GM18870 (cell line): ENCODE results near the gene SLC26A6.

Experiments
- ATAC-seq: cut with Tn5 transposase; IDR thresholded peaks from one replicate; pipeline ENCODE4 v1.9.1; 2021; ENCODE audit warnings: moderate library complexity; ENCODE audit not compliant: unreplicated experiment

The SLC26A6 gene

DNA sequence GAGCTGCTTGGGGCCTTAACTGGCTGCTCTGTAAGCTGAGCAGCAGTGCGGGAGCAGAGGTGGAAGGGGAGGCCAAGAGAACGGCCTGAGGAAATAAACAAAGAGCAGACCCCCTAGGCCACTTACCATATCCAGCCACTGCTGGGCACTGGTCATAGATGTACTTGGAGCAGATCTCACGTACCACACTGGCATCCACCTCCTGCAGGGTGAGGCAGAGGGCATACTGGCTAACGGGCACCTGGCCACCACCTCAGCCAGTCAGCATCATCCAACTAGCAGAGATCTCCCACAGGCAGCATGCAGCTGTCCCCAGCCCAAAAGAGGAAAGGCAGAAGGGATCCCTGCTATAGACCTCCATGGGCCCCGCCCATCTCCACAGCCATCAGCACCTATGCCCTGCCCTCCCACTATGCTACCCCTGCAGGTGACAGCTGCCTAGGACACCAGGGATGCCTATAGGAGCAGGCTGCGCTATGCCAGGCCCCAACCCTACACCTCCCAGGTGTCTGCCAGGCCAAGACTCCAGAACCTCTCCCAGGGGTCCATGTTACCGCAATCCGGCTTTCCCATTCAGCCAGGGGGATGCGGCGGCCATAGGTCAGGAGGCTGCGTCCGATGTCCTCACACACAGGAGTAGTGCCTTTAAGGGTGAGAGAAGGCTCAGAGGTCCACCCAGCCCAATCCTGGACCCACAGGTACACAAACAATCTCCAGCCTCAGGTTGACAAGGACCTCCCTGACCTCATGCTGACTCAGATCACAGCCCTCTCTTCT is 35.6 kb downstream of the SLC26A6 start:
- no peak for ATAC-seq

DNA sequence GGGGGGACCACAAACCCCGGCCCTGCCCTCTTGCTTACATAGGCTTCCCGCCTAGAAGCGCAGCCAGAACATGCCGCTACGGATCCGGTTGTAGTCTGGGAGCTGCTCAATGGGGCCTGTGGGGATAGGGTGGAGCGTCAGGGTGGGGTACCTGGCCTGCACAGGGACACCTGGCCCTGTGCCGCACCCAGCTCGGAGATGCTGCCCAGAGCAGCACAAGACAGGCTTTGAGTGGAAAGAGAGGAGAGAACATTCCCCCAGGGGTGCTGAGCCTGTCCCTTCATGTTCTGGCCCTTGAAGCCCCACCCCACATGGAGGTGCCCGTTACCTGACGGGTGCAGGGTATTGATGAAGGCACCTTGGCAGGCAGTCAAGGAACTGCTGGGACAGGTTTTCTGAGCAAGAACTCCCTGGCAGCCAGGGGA is 36.2 kb downstream of the SLC26A6 start:
- ATAC-seq, result no peak

- no peak for ATAC-seq
These were observed 36.8 kb downstream of the SLC26A6 start for GRCh38 chr3:48598323-48599076.

DNA sequence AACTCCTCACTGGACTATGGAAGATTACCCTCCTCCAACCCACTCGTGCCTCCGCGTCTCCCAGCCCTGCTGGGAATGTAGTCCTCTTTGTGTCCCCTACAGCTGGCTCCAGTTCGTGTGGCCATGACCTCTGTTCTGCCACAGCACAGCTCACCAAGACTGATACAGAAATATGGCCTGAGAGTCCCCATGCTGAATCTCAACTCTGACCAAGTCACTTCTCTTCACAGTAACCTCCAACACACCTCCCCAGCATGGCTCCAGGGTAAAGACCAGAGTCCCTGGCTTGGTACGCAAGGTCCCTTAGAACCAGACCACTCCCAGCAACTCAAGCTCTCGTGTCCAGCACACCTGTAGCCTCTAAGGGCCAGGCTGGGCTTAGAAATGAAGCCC is 37.9 kb downstream of the SLC26A6 start:
- no peak for ATAC-seq

- ATAC-seq, result no peak
These were observed 38.4 kb downstream of the SLC26A6 start for GRCh38 chr3:48596676-48597407.

DNA sequence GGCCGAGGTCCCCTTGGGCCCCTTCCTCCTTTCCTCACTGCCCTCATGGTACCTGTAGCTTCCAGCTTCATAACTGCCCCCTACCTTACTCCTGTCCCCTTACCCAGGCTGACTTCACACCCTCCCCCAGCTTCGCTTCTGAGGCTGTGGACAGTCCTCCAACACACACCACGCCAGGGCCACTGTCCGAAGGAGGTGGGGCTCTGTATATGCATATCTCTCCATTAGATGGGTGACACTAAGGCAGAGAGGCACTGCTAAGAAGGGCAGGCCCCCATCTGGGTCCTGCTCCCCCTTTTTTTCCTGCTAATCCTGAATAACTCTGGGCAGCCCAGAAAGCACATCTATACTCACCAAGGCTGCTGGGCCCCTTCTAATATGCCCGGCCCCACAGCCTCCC is 39.1 kb downstream of the SLC26A6 start:
- no peak for ATAC-seq

- ATAC-seq, result no peak
These were observed 39.6 kb downstream of the SLC26A6 start for GRCh38 chr3:48595526-48596121.

DNA sequence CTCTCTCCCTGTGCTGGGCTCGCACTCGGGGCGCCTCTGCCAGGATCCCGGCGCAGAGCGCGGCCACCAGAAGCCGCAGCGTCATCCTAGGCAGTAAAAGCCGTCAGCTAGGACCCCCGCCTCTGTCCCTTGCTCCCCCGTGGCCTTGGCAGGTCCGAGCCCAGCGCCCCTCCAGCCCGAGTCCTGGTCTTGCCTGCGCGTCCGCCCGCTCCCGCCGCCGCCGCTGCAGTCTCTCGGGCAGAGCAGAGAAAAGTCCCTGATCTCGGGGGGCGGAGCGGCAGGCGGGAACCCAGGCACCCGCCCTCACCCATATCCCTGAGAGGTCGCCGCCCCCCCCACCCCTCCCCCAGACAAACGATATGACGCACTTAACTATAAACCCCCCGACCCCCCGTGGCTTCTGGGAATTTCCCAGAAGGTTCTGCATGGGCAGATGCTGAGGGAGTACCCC is 40.2 kb downstream of the SLC26A6 start, which contains the start of gene COL7A1:
TSS of gene COL7A1 (minus strand) at position 255 of the 451 bp plus-strand sequence. CDS start at position 85, 170 bp downstream.
- ATAC-seq, result no peak

DNA sequence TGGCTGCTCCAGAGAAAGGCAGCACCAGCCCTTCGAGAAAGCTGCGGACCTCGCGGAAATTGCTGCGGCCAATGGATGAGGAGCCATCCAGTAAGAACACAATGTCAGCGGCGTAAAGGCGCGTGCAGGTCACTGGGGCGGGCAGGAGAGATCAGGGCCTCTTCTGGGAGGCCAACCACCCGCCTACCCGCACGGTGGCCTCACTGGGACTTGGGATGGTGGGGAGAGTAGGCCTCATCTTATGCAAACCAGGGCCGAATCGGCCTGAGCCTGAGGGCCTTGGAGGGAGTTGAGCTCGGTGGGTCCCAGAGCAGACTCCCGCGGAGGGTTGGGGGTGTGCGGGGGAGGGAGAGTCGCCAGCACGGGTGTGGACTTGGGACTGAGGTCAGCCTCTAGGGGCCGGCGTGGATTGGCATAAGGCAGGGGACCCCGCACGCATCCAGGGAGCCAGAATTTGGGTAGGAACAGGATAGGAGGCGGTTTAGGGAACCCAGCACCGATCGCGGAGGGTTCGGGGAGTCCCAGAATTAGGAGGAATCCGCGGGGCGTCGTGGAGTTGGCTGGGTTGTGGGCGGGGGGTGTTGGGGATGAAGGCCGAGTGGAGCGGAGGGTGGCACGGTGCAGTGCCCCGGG is 40.7 kb downstream of the SLC26A6 start:
- no peak for ATAC-seq

DNA sequence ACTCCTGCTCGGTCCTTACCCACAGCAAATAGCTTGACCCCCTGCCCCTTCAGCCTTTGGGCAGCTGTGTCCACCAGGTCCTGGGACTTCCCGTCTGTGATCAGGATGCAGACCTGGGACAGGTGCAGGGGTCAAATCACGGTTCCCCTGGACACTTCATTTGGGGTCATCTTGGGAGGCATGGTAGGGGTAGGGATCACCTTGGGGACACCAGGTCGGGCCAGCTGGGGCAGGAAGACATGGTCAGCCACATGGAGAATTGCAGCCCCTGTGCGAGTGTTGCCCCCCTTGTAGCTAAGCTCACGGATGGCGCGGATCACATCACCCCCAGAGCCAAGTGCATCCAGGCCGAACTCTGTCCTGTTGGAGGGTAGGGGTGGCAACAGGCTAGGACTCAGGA is 41.9 kb downstream of the SLC26A6 start:
- no peak for ATAC-seq

DNA sequence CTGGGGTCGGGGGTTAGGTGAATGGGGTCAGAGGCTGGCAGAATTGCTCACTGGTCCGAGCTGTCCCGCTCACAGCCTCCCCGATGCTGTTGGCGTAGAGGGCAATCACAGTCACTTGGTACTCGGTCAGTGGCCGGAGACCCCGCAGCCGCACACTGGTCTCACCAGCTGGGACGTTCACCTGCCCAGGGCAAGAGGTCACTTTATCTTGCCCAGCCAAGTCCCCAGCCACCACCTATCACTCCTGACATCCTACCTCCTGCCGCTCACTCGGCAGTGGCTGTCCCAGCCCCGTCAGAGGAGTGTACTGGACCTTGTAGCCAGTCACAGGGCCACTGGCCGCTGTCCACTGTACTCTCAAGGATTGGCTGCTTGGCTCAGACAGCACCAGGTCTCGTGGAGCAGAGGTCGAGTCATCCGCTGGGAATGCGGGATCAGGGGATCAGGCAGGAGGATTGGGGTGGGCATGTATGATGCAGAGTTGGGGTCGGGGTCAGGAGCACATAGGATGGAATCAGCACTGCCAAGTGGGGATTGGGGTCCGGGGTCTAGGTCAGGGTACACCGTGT is 42.7 kb downstream of the SLC26A6 start:
- no peak for ATAC-seq

- ATAC-seq, result no peak
These were observed 43.3 kb downstream of the SLC26A6 start for GRCh38 chr3:48591886-48592518.

- ATAC-seq, result no peak
These were observed 43.8 kb downstream of the SLC26A6 start for GRCh38 chr3:48591436-48591835.

- no peak for ATAC-seq
These were observed 47.0 kb downstream of the SLC26A6 start for GRCh38 chr3:48588230-48588629.

DNA sequence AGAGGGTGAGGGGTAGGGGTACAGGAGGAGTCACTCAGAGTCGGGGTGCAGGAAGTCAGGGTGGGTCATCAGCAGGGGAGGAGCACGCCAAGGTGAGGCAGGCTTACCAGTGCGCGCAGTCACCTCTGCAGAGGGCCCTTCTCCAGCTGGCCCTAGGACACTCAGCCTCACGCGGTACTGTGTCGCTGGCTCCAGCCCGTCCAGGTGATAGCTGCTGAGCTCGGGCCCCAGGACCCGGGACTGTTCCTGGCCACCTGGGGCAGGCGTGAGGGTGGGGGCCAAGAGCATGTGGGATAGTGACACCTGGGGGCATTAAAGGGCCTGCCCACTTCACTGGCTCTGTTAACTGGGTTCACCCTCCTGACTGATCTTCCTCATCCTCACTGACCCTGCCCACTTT is 47.6 kb downstream of the SLC26A6 start:
- no peak for ATAC-seq

DNA sequence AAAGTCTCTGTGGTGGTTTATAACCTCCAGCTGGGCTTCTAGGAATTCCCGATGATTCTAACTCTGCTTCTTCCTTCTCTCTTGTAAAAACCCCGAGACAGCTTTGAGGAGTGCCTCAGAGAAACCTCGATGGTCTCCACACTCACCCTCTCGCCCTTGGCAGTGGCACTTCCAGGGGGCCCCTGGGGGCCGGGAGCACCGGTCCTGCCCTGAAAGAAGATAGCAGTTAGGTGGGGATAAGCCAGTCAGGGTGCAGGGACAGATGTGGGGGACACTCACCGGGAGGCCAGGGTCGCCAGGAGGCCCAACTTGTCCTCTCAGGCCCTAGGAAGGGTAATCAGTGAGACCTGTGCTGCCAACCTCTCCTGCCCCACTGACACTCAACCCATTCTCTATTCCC is 49.9 kb downstream of the SLC26A6 start:
- ATAC-seq, result no peak

GRCh38 chr3:48584836-48585235 is 50.4 kb downstream of the SLC26A6 start:
- ATAC-seq, result no peak

DNA sequence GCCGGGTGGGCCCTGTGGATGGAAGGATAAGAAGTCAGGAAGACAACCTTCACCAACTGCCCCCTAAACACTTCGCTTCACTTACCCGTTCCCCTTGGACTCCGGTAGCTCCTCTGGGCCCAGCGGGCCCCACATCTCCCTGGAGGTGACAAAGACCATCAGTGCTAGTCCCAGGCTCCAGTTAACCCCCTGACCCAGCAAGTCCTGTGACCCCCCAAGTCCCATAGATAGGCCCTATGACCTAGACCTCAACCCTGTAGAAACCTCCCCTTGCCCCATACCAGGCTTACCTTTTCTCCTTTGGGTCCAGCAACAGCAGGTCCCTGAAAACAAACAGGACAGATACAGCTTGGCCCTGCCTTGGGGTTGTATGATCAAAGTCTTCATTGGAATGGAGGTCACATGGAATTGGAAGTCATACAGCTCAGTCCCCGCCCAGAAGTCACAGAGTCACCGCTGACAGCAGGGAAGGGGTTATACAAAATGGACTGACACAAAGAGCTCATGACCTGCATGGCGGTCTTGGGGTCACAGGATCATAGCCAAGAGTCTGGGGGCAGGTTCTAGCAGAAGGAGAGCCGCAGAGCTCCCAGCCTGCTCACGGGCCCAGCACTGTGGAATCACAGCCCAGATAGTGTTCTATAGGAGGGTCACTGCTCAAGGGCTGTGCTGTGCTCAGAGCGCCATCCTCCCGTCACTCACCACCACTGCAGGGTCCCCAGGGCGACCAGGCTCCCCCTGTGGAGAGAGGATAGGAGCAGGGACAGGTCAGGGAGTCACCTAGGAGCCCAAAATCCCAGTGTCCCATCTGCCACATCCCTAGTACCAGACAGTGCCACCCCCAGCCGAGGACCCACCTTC is 53.4 kb downstream of the SLC26A6 start:
- ATAC-seq, result no peak

DNA sequence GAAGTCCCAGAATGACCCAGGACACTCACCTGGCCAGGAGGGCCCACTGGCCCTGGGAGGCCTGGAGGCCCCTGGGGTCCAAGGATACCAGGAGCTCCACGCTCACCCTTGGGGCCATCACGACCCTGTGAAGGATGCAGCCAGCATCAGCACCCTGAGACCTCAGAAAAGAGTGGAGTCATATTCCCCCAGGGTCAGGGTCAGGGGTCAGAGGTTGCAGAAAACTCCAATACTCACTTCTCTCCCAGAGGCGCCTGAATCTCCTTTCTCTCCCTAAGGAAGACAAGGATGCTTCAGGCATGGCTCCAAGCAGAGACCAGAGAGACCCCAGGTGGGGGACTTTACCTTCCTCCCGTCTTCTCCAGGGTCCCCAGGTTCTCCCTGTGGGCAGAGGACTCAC is 58.6 kb downstream of the SLC26A6 start:
- ATAC-seq, result no peak
